ENCODE measurements around the gene EIF4G1.
A peak's percentile ranks its signal among the peaks of the same experiment; 100 is the strongest.

EIF4G1 gene

GRCh38 chr3:184349563-184350470 is 35.4 kb downstream of the EIF4G1 start:
- DNase-seq (ENCODE audit: low read depth in 1 of 2, low spot score in 1 of 2) = no peak

GRCh38 chr3:184350618-184351017 is 36.2 kb downstream of the EIF4G1 start:
- DNase-seq (ENCODE audit: low read depth in 1 of 2, low spot score in 1 of 2) = no peak

GRCh38 chr3:184351511-184352148 is 37.2 kb downstream of the EIF4G1 start:
- no peak for DNase-seq (ENCODE audit: low read depth in 1 of 2, low spot score in 1 of 2)

- DNase-seq (ENCODE audit: low read depth in 1 of 2, low spot score in 1 of 2) = no peak
These were observed 37.9 kb downstream of the EIF4G1 start for GRCh38 chr3:184352149-184352785.

GRCh38 chr3:184352897-184353545 is 38.6 kb downstream of the EIF4G1 start:
- DNase-seq (ENCODE audit: low read depth in 1 of 2, low spot score in 1 of 2) = no peak

GRCh38 chr3:184353546-184353941 is 39.1 kb downstream of the EIF4G1 start:
- DNase-seq (ENCODE audit: low read depth in 1 of 2, low spot score in 1 of 2) = no peak

GRCh38 chr3:184354121-184354728 is 39.8 kb downstream of the EIF4G1 start:
- DNase-seq (ENCODE audit: low read depth in 1 of 2, low spot score in 1 of 2) = peak; percentile 32 to 55

- DNase-seq (ENCODE audit: low read depth in 1 of 2, low spot score in 1 of 2) = no peak
These were observed 40.3 kb downstream of the EIF4G1 start for GRCh38 chr3:184354754-184355153.

- DNase-seq (ENCODE audit: low read depth in 1 of 2, low spot score in 1 of 2) = no peak
These were observed 41.0 kb downstream of the EIF4G1 start for GRCh38 chr3:184355261-184356040.

- no peak for DNase-seq (ENCODE audit: low read depth in 1 of 2, low spot score in 1 of 2)
These were observed 43.1 kb downstream of the EIF4G1 start for GRCh38 chr3:184357248-184358123.

GRCh38 chr3:184358124-184358767 is 43.8 kb downstream of the EIF4G1 start:
- no peak for DNase-seq (ENCODE audit: low read depth in 1 of 2, low spot score in 1 of 2)

GRCh38 chr3:184358921-184359350 is 44.5 kb downstream of the EIF4G1 start:
- no peak for DNase-seq (ENCODE audit: low read depth in 1 of 2, low spot score in 1 of 2)

GRCh38 chr3:184359610-184360009 is 45.2 kb downstream of the EIF4G1 start:
- DNase-seq (ENCODE audit: low read depth in 1 of 2, low spot score in 1 of 2) = no peak

- no peak for DNase-seq (ENCODE audit: low read depth in 1 of 2, low spot score in 1 of 2)
These were observed 45.9 kb downstream of the EIF4G1 start for GRCh38 chr3:184360070-184360928.

GRCh38 chr3:184360929-184361531 is 46.6 kb downstream of the EIF4G1 start:
- DNase-seq (ENCODE audit: low read depth in 1 of 2, low spot score in 1 of 2) = no peak

- peak; percentile 19 to 34 for DNase-seq (ENCODE audit: low read depth in 1 of 2, low spot score in 1 of 2)
These were observed 47.1 kb downstream of the EIF4G1 start, which contains the start of the genes CLCN2 and POLR2H for GRCh38 chr3:184361532-184361931. Gene CLCN2, minus strand, starts transcription at chr3:184361605. Its CDS starts 126 bp downstream, at chr3:184361479. Gene POLR2H, plus strand, starts transcription at chr3:184361710. Its CDS starts 1,783 bp downstream, at chr3:184363493.

Measured in stimulated activated CD4-positive, alpha-beta T cell treated with anti-CD3 and anti-CD28 coated beads, Interleukin-15, amount 100 ng/mL, for 1 hour (primary cell).